ENCODE measurements around the gene ACOXL.

The ACOXL gene

DNA sequence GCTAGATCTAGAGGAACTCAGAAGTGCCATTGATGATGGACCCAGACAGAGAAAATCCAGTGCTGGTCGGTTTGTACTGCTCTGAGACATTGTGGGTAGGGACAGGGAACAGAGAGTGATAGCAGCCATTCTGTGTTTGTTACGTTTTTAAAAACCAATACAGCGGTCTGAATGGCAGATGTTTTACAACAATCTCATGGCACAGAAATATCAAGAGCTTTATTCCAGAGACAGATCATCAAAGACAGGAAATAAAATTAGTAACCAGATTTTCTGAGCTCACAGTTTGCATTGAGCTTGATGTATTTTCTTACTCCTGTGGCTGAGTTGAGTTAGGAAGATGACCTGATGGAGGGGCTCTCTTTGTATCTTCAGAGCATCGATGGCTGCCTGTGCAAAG, 273.4 kb downstream of the ACOXL start:
- peaks cover 11% of the 10 kb centered on the region for H3K9me3 ChIP-seq (ENCODE audit: control insufficient read depth, low read length)
- no peak overlapping the region for H3K9ac ChIP-seq (ENCODE audit: low read length)
- peaks cover 5% of the 10 kb centered on the region for H3K4me1 ChIP-seq (ENCODE audit: control insufficient read depth, insufficient read depth, low read length)
- DNase-seq (ENCODE audit: low read depth), result no peak
- peaks cover 11% of the 10 kb centered on the region for H3K27me3 ChIP-seq (replicated peaks; ENCODE audit: control insufficient read depth, insufficient read depth, low read length)
- no peaks in the 10 kb centered on the region for H3K36me3 ChIP-seq (ENCODE audit: control insufficient read depth, insufficient read depth, low read length, severe bottlenecking)
- no peak overlapping the region for H3K4me3 ChIP-seq (ENCODE audit: low read length)

DNA sequence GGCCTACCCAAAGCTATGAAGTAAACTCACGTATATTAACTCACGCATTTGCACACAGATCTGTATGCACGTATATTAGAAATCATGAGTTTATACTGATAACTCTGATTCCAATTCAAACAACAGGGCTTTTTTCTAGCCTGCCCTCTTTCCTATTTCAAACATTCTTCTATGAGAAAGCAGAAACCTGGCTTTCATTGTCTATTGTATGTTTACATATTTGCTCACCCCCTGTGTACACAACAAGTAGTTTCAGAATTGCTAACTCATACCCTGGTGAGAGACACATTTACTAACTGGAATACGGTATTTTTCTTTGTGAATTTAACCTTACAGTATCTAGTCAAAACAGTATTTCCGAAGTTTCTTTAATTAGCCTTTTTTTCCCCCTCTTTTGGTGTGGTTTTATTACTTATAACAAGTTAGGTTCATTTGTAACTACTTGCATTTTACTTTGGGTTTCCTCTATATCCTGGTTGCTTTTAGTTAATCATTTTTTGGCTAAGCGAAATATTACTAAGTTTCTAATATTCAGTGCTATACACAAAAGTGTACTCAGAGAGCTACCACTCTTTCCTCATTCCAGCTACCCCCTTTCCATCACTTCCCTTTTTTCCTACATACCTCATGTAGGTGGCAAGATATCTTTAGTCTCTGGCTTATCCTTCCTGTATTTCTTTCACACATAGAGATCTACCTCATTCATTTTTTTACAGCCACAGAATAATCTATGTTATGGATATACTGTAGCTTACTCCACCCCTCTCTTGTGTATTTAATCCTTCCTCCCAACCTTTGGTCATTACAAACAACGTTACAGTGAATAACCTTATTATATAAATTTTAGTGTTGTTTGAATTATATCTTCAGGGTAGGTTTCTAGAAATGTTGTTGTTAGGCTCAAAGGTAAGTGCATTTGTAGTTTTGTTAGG, 275.6 kb downstream of the ACOXL start:
- peaks cover 5% of the 10 kb centered on the region for H3K4me1 ChIP-seq (ENCODE audit: control insufficient read depth, insufficient read depth, low read length)
- H3K27me3 ChIP-seq (replicated peaks; ENCODE audit: control insufficient read depth, insufficient read depth, low read length), result peaks cover 11% of the 10 kb centered on the region
- H3K9me3 ChIP-seq (ENCODE audit: control insufficient read depth, low read length), result peaks cover 33% of the 10 kb centered on the region
- H3K4me3 ChIP-seq (ENCODE audit: low read length), result no peak overlapping the region
- DNase-seq (ENCODE audit: low read depth), result no peak
- no peaks in the 10 kb centered on the region for H3K36me3 ChIP-seq (ENCODE audit: control insufficient read depth, insufficient read depth, low read length, severe bottlenecking)
- no peak overlapping the region for H3K9ac ChIP-seq (ENCODE audit: low read length)

DNA sequence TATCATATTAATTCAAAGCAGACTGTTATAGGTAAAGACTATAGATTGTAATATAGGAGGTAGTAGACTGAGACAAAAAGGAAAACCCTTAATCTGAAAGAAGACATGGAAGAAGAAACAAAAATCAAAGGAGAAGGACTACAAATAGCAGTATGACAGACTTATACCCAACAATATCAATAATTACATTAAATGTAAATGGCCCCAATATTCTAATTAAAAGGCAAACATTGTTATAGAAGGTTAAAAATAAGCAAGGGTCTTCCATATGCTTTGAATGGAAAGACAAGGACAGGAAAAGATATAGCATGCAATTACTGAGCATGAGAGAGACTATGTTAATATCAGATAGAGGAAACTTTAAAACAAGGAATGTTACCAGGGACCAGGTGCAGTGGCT, 278.8 kb downstream of the ACOXL start:
- no peaks in the 10 kb centered on the region for H3K4me1 ChIP-seq (ENCODE audit: control insufficient read depth, insufficient read depth, low read length)
- H3K36me3 ChIP-seq (ENCODE audit: control insufficient read depth, insufficient read depth, low read length, severe bottlenecking), result no peaks in the 10 kb centered on the region
- H3K27me3 ChIP-seq (replicated peaks; ENCODE audit: control insufficient read depth, insufficient read depth, low read length), result peaks cover 7% of the 10 kb centered on the region
- H3K4me3 ChIP-seq (ENCODE audit: low read length), result no peak overlapping the region
- H3K9me3 ChIP-seq (ENCODE audit: control insufficient read depth, low read length), result peaks cover 48% of the 10 kb centered on the region
- no peak for DNase-seq (ENCODE audit: low read depth)
- H3K9ac ChIP-seq (ENCODE audit: low read length), result no peak overlapping the region

DNA sequence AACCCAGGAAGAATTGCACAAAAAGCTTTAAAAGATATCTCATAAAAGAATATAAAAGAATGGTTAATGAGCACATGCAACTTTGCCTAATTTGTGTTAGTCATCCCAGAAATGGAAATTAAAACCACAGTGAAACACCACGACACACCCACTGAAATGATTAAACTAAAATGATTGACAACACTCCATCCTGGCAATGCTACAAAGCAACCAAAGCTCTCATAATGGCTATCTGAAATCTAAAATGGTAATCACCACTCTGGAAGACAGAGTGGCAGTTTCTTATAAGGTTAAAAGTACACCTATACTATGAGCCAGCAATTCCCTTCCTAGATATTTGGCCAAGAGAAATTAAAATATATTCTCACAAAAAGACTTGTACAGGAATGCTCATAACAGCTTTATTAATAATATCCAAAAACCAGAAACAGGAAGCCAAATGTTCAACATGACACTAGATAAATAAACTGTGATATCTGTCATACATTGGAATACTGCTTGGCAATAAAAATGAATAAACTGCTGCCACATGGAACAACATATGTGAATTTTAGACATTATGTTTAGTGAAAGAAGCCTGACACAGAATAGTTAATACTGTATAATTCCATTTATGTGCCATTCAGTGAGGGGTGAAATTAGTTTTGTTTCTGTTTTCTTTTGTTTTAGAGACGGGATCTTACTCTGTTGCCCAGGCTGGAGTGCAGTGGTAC, 283.1 kb downstream of the ACOXL start:
- H3K27me3 ChIP-seq (replicated peaks; ENCODE audit: control insufficient read depth, insufficient read depth, low read length), result peaks cover 16% of the 10 kb centered on the region
- no peaks in the 10 kb centered on the region for H3K36me3 ChIP-seq (ENCODE audit: control insufficient read depth, insufficient read depth, low read length, severe bottlenecking)
- H3K4me1 ChIP-seq (ENCODE audit: control insufficient read depth, insufficient read depth, low read length), result no peaks in the 10 kb centered on the region

DNA sequence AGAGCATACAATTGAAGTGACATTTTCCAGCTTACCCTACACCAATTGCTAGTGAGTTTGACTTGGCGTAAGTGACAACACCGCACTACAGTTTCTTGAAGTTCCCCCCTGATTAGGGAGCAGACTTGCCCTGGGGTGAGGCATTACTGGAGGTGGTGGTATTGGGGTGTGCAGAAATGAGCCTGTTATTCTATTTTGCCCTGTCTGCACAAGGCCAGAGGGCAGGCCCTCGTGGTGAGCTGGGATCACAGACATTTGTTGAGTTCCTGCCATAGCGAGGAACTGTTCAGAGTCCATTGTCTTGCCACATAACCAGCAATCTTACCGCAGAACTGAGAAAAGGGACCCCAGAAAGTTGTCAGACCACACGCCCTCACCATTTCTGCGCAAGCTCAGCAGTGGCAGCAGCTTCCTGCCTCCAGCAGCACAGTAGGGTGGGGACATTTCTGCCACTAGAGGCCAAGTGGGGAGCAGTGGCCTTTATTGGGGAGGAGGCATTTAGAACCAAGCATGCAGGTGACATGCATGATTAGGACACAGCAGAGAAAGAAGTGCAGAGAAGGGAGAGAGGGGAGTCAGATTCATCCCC, 284.8 kb downstream of the ACOXL start:
- Histone ChIP-seq H3K36me3 (ENCODE audit: control insufficient read depth, insufficient read depth, low read length, severe bottlenecking) (no peaks in the 10 kb centered on the region), H3K4me1 (ENCODE audit: control insufficient read depth, insufficient read depth, low read length) (no peaks in the 10 kb centered on the region), H3K9ac (ENCODE audit: low read length) (no peak overlapping the region), H3K9me3 (ENCODE audit: control insufficient read depth, low read length) (peaks cover 24% of the 10 kb centered on the region), H3K27me3 (replicated peaks; ENCODE audit: control insufficient read depth, insufficient read depth, low read length) (peaks cover 27% of the 10 kb centered on the region), H3K4me3 (ENCODE audit: low read length) (no peak overlapping the region)
- no peak for DNase-seq (ENCODE audit: low read depth)

More for the DNA sequence above, 283.1 kb downstream of the ACOXL start:
- no peak for DNase-seq (ENCODE audit: low read depth)
- H3K4me3 ChIP-seq (ENCODE audit: low read length), result no peak overlapping the region
- H3K9ac ChIP-seq (ENCODE audit: low read length), result no peak overlapping the region
- peaks cover 41% of the 10 kb centered on the region for H3K9me3 ChIP-seq (ENCODE audit: control insufficient read depth, low read length)

DNA sequence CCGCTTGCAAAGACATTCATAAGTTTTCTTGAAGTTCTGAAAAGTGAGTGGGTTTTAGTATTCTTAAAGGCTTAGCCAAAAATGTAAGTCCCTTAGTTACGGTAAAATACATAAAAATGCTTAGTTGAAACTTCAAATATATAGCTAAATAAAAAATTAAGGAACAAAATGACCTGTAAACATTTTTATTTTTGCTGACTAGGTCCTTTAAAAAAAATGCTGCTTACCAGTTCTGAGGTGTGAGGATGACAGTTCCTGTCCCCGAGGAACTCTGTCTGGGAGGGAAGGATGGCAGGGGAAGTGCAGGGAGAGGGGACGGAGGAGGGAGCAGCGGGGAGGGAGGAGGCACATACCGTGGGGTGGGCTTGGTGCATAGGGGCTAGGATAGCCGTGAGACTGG, 285.5 kb downstream of the ACOXL start:
- H3K9me3 ChIP-seq (ENCODE audit: control insufficient read depth, low read length), result peaks cover 16% of the 10 kb centered on the region
- H3K27me3 ChIP-seq (replicated peaks; ENCODE audit: control insufficient read depth, insufficient read depth, low read length), result peaks cover 28% of the 10 kb centered on the region
- no peaks in the 10 kb centered on the region for H3K36me3 ChIP-seq (ENCODE audit: control insufficient read depth, insufficient read depth, low read length, severe bottlenecking)
- no peak overlapping the region for H3K9ac ChIP-seq (ENCODE audit: low read length)
- no peak overlapping the region for H3K4me3 ChIP-seq (ENCODE audit: low read length)
- H3K4me1 ChIP-seq (ENCODE audit: control insufficient read depth, insufficient read depth, low read length), result no peaks in the 10 kb centered on the region
- no peak for DNase-seq (ENCODE audit: low read depth)

DNA sequence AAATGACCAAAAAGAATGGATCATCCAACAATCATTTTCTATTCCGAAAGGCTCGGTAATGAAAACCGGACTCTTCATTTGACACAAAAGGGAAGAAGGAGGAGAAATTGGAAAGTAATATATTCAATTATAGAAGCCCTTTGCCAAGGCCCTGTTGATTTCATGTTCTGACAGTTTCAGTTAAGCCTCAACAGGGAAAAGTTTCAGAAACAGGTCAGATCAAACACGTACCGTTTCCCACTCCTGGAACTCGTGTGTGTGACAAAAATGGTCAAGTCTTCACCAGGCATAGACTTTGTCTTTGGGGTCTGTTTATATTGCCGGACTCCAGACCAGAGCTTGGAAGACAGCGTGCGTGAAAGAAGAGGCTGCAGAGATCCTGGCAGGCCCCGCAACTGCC, 287.0 kb downstream of the ACOXL start:
- no peak for DNase-seq (ENCODE audit: low read depth)
- Histone ChIP-seq H3K9ac (ENCODE audit: low read length) (no peak overlapping the region), H3K9me3 (ENCODE audit: control insufficient read depth, low read length) (peaks cover 5% of the 10 kb centered on the region), H3K4me3 (ENCODE audit: low read length) (no peak overlapping the region), H3K27me3 (replicated peaks; ENCODE audit: control insufficient read depth, insufficient read depth, low read length) (peaks cover 42% of the 10 kb centered on the region), H3K4me1 (ENCODE audit: control insufficient read depth, insufficient read depth, low read length) (no peaks in the 10 kb centered on the region), H3K36me3 (ENCODE audit: control insufficient read depth, insufficient read depth, low read length, severe bottlenecking) (no peaks in the 10 kb centered on the region)

DNA sequence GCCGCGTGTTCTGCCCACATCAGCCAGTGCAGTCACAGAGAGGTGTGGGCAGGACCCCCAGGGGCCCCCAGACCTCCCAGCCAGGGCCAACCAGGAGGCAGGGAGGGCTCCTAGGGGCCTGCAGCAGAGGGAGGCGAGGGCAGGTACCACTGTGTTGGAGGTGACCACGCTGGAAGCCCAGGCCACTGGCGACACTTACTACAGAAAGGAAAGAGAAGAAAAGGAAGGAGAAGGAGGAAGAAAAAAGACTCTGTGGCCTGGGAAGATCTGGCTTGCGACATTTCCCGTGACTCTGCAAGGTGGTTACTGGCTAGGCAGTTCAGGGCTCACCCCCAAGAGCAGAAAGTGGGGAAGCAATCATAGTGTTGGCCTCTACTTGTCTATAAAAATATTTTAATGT, 290.3 kb downstream of the ACOXL start:
- Histone ChIP-seq H3K4me1 (ENCODE audit: control insufficient read depth, insufficient read depth, low read length) (no peaks in the 10 kb centered on the region), H3K9ac (ENCODE audit: low read length) (no peak overlapping the region), H3K36me3 (ENCODE audit: control insufficient read depth, insufficient read depth, low read length, severe bottlenecking) (no peaks in the 10 kb centered on the region), H3K9me3 (ENCODE audit: control insufficient read depth, low read length) (no peaks in the 10 kb centered on the region), H3K4me3 (ENCODE audit: low read length) (no peak overlapping the region), H3K27me3 (replicated peaks; ENCODE audit: control insufficient read depth, insufficient read depth, low read length) (peaks cover 53% of the 10 kb centered on the region)
- DNase-seq (ENCODE audit: low read depth), result no peak

DNA sequence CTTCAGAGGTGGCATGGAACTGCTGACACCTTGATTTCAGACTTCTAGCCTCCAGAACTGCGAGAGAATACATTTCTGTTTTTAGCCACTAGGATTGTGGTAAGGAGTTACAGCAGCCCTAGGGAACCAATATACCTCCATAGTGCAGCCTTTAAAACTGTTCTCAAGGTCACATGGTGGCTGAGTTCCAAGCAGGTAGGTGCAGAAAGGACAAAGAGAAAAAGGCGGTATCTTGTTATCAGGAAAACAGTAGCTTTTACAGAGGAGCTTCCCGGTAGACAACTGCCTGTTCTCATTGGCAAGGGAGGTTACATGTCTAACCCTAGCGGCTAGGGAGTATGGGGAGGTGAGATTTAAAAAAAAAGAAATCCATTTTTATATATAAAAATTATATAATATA, 292.1 kb downstream of the ACOXL start:
- no peaks in the 10 kb centered on the region for H3K9me3 ChIP-seq (ENCODE audit: control insufficient read depth, low read length)
- H3K9ac ChIP-seq (ENCODE audit: low read length), result no peak overlapping the region
- no peak overlapping the region for H3K4me3 ChIP-seq (ENCODE audit: low read length)
- no peaks in the 10 kb centered on the region for H3K4me1 ChIP-seq (ENCODE audit: control insufficient read depth, insufficient read depth, low read length)
- no peaks in the 10 kb centered on the region for H3K36me3 ChIP-seq (ENCODE audit: control insufficient read depth, insufficient read depth, low read length, severe bottlenecking)
- no peak for DNase-seq (ENCODE audit: low read depth)
- H3K27me3 ChIP-seq (replicated peaks; ENCODE audit: control insufficient read depth, insufficient read depth, low read length), result peaks cover 41% of the 10 kb centered on the region

DNA sequence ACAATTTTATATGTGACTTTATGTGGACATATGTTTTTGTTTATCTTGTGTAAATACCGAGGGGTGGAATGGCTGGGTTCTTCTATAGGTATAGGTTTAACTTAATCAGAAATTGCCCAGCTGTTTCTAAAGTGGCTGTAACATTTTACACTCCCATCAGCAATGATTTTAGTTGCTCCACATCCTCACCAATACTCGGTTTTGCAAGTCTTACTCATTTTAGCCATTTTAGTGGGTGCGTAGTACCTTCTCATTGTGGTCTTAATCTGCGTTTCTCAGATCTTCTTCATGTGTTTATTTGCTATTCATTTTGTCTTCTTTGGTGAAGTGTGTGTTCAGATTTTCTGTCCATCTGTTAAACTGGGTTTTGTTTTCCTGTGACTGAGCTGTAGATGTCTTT, 292.9 kb downstream of the ACOXL start:
- no peak overlapping the region for H3K9ac ChIP-seq (ENCODE audit: low read length)
- no peaks in the 10 kb centered on the region for H3K36me3 ChIP-seq (ENCODE audit: control insufficient read depth, insufficient read depth, low read length, severe bottlenecking)
- no peak for DNase-seq (ENCODE audit: low read depth)
- no peak overlapping the region for H3K4me3 ChIP-seq (ENCODE audit: low read length)
- no peaks in the 10 kb centered on the region for H3K9me3 ChIP-seq (ENCODE audit: control insufficient read depth, low read length)
- H3K27me3 ChIP-seq (replicated peaks; ENCODE audit: control insufficient read depth, insufficient read depth, low read length), result peaks cover 38% of the 10 kb centered on the region
- H3K4me1 ChIP-seq (ENCODE audit: control insufficient read depth, insufficient read depth, low read length), result no peaks in the 10 kb centered on the region

DNA sequence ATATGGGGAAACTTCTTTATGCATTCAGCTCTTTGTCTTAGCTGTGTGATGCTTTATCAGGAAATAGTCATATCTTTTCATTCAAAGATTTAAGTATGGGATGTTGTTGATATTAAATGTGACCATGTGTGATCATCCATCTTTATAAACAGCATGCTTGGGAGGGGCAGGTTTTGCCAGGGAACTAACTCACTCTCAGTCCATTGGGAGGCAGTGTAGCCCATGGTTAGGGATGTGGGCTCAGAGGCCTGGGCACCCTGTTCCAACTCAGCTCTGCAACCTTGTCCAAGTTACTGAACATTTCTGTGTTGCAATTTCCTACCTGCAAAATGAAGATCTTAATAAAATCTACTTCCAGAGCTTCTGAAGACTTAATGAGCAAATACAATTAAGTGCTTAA, 296.3 kb downstream of the ACOXL start:
- H3K27me3 ChIP-seq (replicated peaks; ENCODE audit: control insufficient read depth, insufficient read depth, low read length), result peaks cover 18% of the 10 kb centered on the region
- no peaks in the 10 kb centered on the region for H3K9me3 ChIP-seq (ENCODE audit: control insufficient read depth, low read length)
- H3K4me1 ChIP-seq (ENCODE audit: control insufficient read depth, insufficient read depth, low read length), result peaks cover 4% of the 10 kb centered on the region
- no peak overlapping the region for H3K9ac ChIP-seq (ENCODE audit: low read length)
- H3K36me3 ChIP-seq (ENCODE audit: control insufficient read depth, insufficient read depth, low read length, severe bottlenecking), result no peaks in the 10 kb centered on the region
- no peak for DNase-seq (ENCODE audit: low read depth)
- no peak overlapping the region for H3K4me3 ChIP-seq (ENCODE audit: low read length)

All from adipocyte (in vitro differentiated cells).